Measurements from ENCODE around the gene MID2.
"Not testable (repeated sequence)": the region's sequence is repeated elsewhere in the genome, so short reads cannot be mapped to it uniquely, and the experiment has no call there.

The MID2 gene

DNA sequence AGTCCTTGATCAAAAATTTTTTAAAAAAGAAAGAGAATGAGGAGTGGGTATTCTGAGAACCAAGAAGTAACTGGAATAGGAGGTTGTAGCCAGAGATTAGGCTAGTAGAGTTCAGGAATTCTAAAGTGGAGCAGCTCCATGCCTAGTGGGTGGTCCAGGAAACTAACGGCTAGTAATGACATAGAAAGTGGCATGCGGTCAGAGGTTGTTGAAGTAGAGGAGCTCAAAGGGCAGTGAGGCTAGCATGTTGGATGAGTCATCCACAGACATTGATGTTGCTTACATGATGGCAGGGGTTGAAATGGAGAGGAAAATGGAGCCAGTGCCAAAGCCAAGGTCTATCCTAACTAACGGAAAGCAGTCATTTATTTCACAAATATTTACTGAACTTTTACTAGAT lies 114.4 kb downstream of the MID2 start:
- DNase-seq, result no peak
- ATAC-seq, result no peak

- ATAC-seq, result not testable (repeated sequence)
Observed at GRCh38 chrX:107955337-107955736, 129.7 kb downstream of the MID2 start.

DNA sequence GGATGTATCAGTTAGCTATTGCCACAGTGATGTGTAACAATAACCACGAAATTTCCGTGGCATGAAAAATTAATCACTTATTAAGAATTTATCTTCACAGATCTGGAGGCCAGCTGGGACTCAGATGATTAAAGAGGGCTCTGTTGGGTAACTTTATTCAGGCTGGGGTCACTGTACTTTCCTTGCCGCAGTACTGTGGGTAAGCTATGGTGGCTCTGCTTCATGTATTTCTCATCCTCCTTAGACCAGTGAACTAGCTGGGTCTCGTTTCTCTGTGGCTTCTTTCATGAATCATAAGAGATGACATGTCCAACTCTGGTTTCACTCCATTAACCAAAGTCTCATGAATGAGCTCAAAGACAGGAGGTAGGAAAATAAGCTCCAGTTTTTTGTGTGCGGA lies 143.0 kb downstream of the MID2 start:
- no peak for ATAC-seq
- DNase-seq, result no peak

More at GRCh38 chrX:107955337-107955736, 129.7 kb downstream of the MID2 start:
- not testable (repeated sequence) for DNase-seq

DNA sequence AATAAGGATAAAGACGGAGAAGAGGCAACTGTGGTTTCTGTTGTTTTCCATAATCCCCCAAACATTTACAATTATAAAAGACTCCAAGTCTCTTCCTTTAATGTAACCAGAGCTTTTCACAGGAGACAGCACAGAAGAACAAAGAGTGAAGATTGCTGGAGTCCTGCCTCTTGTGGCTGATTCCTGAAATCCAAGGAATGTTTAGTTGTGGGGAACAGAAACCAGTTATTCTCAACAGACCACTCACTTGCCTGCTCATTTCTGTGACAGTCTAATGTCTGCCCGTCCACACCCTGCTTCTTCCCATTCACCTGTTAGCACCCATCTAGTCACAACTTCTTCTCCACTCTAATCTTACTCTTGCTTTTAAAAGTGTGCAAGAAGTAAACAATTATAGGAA lies 144.4 kb downstream of the MID2 start:
- no peak for DNase-seq

DNA sequence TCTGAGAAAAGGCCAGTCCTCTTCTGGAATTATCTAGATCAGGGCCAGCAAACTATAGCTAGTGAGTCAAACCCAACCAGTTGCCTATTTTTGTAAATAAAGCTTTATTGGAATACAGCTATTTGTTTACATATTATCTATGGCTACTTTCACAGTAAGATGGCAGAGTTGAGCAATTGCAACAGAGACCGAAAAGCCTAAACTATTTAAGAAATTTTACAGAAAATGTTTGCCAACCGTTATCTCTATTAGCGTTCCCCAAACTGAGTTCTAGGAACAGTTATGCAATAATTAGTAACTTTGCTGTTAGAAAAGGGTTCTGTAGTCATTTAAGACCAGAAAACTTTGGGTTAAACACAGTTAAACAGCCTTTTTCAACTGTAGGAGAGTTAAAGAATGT lies 146.0 kb downstream of the MID2 start:
- DNase-seq, result no peak
- no peak for ATAC-seq

More for the DNA sequence above, 144.4 kb downstream of the MID2 start:
- ATAC-seq, result no peak
